A549 (cell line): ENCODE data around the gene UPB1.

Source experiments
- CHD4 ChIP-seq: fragments of 200-600 bp; sonication (generic); IDR thresholded peaks from 2 replicates; pipeline ENCODE4 v1.6.1; 2016; ENCODE audit warnings: antibody characterized with exemption, mild to moderate bottlenecking, borderline replicate concordance
- CTCF ChIP-seq: fragments of >200 bp; sonication (Bioruptor Twin); formaldehyde crosslinking; IDR thresholded peaks from 3 replicates; pipeline ENCODE4 v1.5.1; 2016
- MYC ChIP-seq: IDR thresholded peaks from 2 replicates; pipeline ENCODE4 v1.6.1; 2012; ENCODE audit warnings: mild to moderate bottlenecking, inconsistent platforms, low read length, improper control_type of control experiment, borderline replicate concordance
- POLR2AphosphoS2 ChIP-seq: conservative IDR thresholded peaks from 2 replicates; pipeline ENCODE4 v1.6.1; 2012; ENCODE audit warnings: low read length, improper control_type of control experiment, inconsistent platforms
- USF2 ChIP-seq: fragments of 450-650 bp; IDR thresholded peaks from 2 replicates; pipeline ENCODE4 v1.6.1; 2014; ENCODE audit warnings: antibody characterized with exemption

- TF ChIP-seq CHD4 (no peak), USF2 (no peak), CTCF (no peak), MYC (no peak), POLR2AphosphoS2 (no peak)
Observed at GRCh38 chr22:24564376-24565058, 69.4 kb downstream of the UPB1 start.
